ENCODE measurements around the gene CLNS1A.

Gene CLNS1A

GRCh38 chr11:77598195-77598594 lies 39.4 kb downstream of the CLNS1A start:
- no peak overlapping the region for H3K4me3 ChIP-seq (ENCODE audit: control insufficient read depth, low read depth, low read length)
- TF ChIP-seq CTCF (conservative IDR thresholded peaks at IDR 0.05; ENCODE audit: control insufficient read depth, insufficient read depth, low read depth, low read length): no peak
- no peak for DNase-seq (ENCODE audit: low read depth)

DNA sequence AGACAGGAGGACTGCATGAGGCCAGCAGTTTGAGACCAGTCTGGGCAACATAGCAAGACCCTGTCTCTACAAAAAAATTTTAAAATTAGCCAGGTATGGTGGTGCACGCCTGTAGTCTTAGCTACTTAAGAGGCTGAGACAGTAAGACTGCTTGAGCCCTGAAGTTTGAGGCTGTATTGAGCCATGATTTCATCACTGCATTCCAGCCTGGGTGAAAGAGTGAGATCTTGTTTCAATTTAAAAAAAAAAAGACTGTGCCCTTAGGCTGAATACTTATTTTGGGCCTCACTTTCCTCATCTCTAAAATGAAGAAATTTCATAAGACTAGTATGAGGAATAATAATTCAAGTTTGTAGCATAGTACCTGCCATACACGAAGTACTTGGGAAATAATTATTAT lies 41.0 kb downstream of the CLNS1A start:
- TF ChIP-seq CTCF (conservative IDR thresholded peaks at IDR 0.05; ENCODE audit: control insufficient read depth, insufficient read depth, low read depth, low read length): no peak
- peak; percentile 62 for DNase-seq (ENCODE audit: low read depth)
- no peak overlapping the region for H3K4me3 ChIP-seq (ENCODE audit: control insufficient read depth, low read depth, low read length)

DNA sequence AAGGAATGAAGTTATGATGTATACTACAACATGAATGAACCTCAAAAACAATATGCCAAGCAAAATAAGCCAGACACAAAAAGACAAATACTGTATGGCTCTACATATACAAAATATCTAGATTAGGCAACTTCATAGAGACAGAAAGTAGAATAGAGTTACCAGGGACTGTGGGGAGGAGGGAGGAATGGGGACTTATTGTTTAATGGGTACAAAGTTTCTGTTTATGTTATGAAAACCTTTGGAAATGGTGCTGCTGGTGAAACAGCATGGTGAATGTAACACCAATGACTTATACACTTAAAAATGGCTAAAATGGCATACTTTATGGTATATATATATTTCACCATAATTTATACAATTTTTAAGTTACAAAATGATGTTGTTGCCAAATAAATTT lies 43.7 kb downstream of the CLNS1A start:
- H3K4me3 ChIP-seq (ENCODE audit: control insufficient read depth, low read depth, low read length): no peak overlapping the region
- no peak for TF ChIP-seq CTCF (conservative IDR thresholded peaks at IDR 0.05; ENCODE audit: control insufficient read depth, insufficient read depth, low read depth, low read length)
- DNase-seq (ENCODE audit: low read depth): no peak

DNA sequence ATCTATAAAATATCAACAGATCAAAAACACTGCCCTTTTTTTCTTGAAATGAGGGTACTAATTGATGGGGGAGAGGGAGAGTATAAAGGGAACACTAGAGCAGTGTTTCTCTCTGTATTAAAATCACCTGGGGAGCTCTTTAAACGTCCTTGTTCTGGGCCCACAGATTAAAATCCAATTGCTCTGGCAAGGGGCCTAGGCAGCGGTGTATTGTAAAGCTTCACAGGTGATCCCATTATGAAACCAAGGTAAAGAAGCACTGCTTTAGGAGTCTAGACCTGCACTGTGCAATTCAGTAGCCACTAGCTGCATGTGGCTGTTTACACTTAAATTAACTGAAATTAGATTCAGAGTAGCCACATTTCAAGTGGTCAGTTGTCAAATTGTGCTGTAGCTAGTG lies 44.9 kb downstream of the CLNS1A start:
- H3K4me3 ChIP-seq (ENCODE audit: control insufficient read depth, low read depth, low read length): no peak overlapping the region
- no peak for DNase-seq (ENCODE audit: low read depth)
- TF ChIP-seq CTCF (conservative IDR thresholded peaks at IDR 0.05; ENCODE audit: control insufficient read depth, insufficient read depth, low read depth, low read length): no peak

DNA sequence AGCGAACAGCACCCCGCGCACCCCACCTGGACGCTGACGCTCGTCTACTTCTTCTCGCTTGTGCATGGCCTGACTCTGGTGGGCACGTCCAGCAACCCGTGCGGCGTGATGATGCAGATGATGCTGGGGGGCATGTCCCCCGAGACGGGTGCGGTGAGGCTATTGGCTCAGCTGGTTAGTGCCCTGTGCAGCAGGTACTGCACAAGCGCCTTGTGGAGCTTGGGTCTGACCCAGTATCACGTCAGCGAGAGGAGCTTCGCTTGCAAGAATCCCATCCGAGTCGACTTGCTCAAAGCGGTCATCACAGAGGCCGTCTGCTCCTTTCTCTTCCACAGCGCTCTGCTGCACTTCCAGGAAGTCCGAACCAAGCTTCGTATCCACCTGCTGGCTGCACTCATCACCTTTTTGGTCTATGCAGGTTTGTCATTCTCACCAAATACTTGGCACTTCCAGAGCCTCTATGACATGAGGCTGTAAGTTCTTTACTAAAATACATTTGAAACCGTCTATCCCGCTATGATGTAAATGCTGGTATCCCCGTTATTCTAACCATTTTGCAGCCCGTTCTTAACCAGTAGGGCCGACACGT lies 47.3 kb downstream of the CLNS1A start:
- DNase-seq (ENCODE audit: low read depth): peak; percentile 59
- TF ChIP-seq CTCF (conservative IDR thresholded peaks at IDR 0.05; ENCODE audit: control insufficient read depth, insufficient read depth, low read depth, low read length): no peak

DNA sequence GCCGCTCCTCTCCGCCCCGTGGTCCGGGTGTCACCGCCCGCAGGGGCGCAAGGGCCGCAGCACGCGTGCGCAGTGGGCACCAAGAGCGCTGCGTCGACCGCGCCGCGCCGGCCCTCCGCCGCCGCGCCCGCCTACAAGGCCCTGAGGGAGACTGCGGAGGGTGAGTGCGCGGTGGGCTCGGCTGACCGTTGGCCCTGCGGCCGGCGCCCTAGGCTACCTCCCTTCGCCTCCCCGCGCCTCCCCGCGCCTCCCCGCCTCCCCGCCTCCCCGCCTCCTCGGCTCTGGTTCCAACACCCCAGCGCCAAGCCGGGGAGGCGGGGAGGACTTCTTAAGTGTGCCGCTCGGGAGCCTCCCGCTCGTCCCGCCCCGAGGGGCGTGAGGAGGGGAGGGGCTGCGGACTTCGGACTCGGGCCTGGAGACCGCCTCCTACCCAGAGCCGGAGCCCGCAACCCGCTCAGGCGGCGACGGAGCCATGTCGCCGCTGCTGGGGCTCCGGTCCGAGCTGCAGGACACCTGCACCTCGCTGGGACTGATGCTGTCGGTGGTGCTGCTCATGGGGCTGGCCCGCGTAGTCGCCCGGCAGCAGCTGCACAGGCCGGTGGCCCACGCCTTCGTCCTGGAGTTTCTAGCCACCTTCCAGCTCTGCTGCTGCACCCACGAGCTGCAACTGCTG lies 47.9 kb downstream of the CLNS1A start, which contains the start of gene AQP11:
Gene AQP11, plus strand, starts transcription at position 433 of the 673 bp plus-strand sequence. Its CDS starts 40 bp downstream, at position 473.
- peak; percentile 72 for DNase-seq (ENCODE audit: low read depth)
- TF ChIP-seq CTCF (conservative IDR thresholded peaks at IDR 0.05; ENCODE audit: control insufficient read depth, insufficient read depth, low read depth, low read length): no peak
- peak within 1 kb of the TSS; percentile 58 for H3K4me3 ChIP-seq (ENCODE audit: control insufficient read depth, low read depth, low read length)

More for the DNA sequence above, 47.3 kb downstream of the CLNS1A start:
- peak overlapping the region; percentile 58 for H3K4me3 ChIP-seq (ENCODE audit: control insufficient read depth, low read depth, low read length)
